ENCODE measurements around the gene POLH.

The POLH gene

DNA sequence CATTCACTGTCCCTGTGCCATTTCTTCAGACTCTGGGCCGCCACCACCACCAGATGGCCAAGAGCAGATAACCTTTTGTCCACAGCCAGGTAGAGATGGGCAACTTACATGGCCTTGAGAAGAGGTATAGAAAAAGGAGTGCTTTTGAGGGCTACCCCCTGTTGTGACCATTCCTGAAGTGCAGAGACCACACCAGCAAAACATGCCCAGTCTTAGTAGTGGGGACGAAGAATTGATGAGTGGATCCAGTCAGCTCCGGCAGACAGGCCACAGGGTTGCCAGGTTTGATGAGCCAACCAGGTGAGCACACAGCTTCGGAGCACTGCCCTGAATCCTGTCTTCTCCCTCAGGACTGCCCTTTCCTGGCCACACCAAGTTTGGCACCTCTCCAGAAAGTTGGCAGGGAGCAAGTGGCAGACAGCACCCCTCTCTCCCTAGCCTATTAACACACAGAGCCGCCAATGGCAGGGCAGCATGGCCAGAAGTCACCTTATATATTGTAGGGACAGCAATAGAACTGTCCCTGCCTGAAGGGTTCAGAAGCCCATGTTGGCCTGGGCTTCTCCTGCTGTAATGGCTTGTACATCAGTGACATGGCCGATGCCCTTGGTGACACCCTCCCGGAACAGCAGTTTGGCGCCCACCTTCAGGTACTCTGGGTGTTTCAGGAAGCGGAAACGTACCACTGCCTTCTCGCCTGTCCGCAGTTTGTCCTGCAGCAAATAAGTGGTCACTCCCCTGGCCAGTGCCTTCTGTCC, 45.3 kb downstream of the POLH start:
- no peak overlapping the region for H3K27ac ChIP-seq (ENCODE audit: insufficient read depth, low read depth, low read length, poor library complexity, severe bottlenecking)
- 95 to 97% methylated on average over 12 of the region's 12 CpGs for WGBS, 2 experiments
- H3K27me3 ChIP-seq (ENCODE audit: control insufficient read depth, insufficient read depth, low read length, poor library complexity, severe bottlenecking), result no peaks in the 10 kb centered on the region
- H3K36me3 ChIP-seq (ENCODE audit: control insufficient read depth, insufficient read depth, low read length), result peaks cover 55% of the 10 kb centered on the region
- H3K4me1 ChIP-seq (ENCODE audit: control insufficient read depth, insufficient read depth, low read length), result no peaks in the 10 kb centered on the region
- H3K4me3 ChIP-seq (ENCODE audit: insufficient read depth, low read depth, low read length), result no peak overlapping the region
- no peaks in the 10 kb centered on the region for H3K9me3 ChIP-seq (ENCODE audit: control insufficient read depth, low read length)

DNA sequence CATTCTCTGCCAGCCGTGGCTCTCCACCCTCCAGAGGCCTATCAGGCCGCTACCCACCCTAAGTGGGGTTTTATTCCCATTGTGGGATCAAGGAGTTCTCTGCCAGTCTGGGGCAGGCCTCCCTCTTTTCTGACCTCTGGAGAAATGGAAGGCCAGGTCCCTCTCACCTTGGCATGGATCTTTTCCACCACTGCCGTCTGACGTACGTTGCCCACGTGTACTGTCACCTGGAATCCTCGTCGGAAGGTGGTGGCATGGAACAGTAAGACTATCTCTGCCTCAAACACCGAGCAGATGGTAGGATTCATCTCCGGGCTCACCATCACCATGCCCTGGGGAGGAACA, 45.8 kb downstream of the POLH start:
- H3K4me1 ChIP-seq (ENCODE audit: control insufficient read depth, insufficient read depth, low read length), result no peaks in the 10 kb centered on the region
- peaks cover 56% of the 10 kb centered on the region for H3K36me3 ChIP-seq (ENCODE audit: control insufficient read depth, insufficient read depth, low read length)
- H3K27me3 ChIP-seq (ENCODE audit: control insufficient read depth, insufficient read depth, low read length, poor library complexity, severe bottlenecking), result no peaks in the 10 kb centered on the region
- WGBS, 2 experiments, result 95% methylated on average over 10 of the region's 10 CpGs
- no peaks in the 10 kb centered on the region for H3K9me3 ChIP-seq (ENCODE audit: control insufficient read depth, low read length)
- no peak overlapping the region for H3K4me3 ChIP-seq (ENCODE audit: insufficient read depth, low read depth, low read length)
- H3K27ac ChIP-seq (ENCODE audit: insufficient read depth, low read depth, low read length, poor library complexity, severe bottlenecking), result no peak overlapping the region

DNA sequence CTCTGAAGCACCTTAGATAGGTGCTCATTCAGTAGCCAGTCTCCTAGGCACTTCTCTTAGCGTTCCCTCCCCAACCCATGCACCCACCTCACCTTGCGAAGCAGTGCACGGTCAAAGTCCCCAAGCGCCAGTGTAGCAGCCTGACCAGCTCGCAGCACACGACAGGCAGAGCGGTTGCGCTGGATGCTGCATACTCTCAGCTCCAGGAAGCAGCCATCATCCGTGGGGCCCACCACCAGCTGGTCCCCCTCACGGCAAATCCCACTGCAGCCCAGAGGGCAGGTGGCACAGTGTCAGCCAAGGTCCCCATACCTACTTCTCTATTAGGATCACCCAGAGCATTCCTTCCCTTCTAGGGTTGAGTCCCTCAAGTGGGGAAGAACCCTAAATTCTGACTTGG, 46.6 kb downstream of the POLH start:
- Histone ChIP-seq H3K4me1 (ENCODE audit: control insufficient read depth, insufficient read depth, low read length) (peaks cover 3% of the 10 kb centered on the region), H3K27ac (ENCODE audit: insufficient read depth, low read depth, low read length, poor library complexity, severe bottlenecking) (no peak overlapping the region), H3K9me3 (ENCODE audit: control insufficient read depth, low read length) (no peaks in the 10 kb centered on the region), H3K27me3 (ENCODE audit: control insufficient read depth, insufficient read depth, low read length, poor library complexity, severe bottlenecking) (no peaks in the 10 kb centered on the region), H3K36me3 (ENCODE audit: control insufficient read depth, insufficient read depth, low read length) (peaks cover 56% of the 10 kb centered on the region), H3K4me3 (ENCODE audit: insufficient read depth, low read depth, low read length) (no peak overlapping the region)
- 95 to 96% methylated on average over 10 of the region's 10 CpGs for WGBS, 2 experiments

DNA sequence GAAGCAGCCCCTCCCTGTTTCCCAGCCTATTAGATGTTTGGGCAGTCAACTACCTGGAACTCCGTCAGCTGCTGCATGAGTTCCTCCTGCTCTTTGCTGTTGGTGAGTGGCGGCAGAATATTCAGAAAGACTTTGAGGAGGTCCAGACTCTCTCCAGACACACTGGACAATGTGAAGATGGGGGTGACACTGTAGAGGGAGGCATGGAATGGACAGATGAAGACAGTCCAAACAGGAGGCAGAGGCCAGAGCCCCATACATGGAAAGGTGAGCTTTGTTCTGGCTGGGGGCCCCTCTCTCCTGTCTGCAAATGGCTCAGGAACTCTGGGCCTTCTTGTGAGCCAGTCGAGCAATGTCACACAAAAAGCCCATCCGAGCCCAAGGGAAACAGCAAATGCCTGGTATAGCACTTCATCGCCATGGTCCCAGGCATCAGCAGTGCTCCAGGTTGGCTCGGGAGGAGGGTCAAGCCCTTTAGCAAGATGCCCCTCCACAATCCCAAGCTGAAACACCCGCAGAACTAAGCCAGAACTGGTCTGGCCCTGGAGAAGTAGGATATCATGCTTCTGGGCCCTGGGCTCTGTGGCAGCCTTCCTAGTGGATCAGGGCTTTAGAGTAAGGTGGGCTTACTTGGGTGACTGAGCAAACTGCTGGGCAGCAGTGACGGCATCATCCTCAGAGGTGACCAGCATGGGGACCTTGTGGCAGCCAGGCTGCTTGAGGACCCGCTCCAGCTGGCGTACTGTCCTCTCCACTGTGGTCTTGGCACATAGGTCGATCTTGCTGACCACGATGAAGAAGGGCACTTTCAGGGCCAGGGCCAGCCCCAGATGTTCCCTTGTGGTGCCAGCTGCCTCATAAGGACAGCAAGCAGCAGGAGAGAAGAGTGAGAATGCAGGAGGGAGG, 48.1 kb downstream of the POLH start:
- Histone ChIP-seq H3K27ac (ENCODE audit: insufficient read depth, low read depth, low read length, poor library complexity, severe bottlenecking) (no peak overlapping the region), H3K4me1 (ENCODE audit: control insufficient read depth, insufficient read depth, low read length) (peaks cover 6% of the 10 kb centered on the region), H3K4me3 (ENCODE audit: insufficient read depth, low read depth, low read length) (no peak overlapping the region), H3K9me3 (ENCODE audit: control insufficient read depth, low read length) (no peaks in the 10 kb centered on the region), H3K27me3 (ENCODE audit: control insufficient read depth, insufficient read depth, low read length, poor library complexity, severe bottlenecking) (no peaks in the 10 kb centered on the region), H3K36me3 (ENCODE audit: control insufficient read depth, insufficient read depth, low read length) (peaks cover 56% of the 10 kb centered on the region)
- 95% methylated on average over 12 of the region's 12 CpGs for WGBS, 2 experiments

DNA sequence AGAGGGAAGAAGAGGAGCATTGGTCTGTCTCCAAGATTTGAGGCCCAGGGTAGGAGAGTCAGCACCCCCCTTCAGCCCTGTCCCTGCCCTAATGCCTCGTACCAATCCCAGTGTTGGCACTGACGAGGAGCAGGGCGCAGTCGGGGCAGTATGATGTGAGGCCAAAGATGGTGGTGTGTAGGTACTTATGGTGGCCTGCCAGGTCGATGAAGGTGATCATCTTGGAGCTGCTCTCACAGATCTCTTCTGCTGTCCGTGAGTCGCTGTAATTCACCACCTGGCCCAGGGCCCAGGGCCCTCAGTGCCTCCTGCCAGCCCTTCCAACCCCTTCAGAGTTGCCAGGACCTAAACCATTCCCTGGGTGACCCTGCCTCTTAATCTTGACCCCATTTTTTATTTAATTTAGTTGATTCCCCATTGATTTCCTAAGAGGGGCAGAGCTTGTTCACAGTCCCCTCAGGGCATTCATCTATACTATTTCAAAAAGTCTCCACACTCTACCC, 48.9 kb downstream of the POLH start:
- no peaks in the 10 kb centered on the region for H3K27me3 ChIP-seq (ENCODE audit: control insufficient read depth, insufficient read depth, low read length, poor library complexity, severe bottlenecking)
- WGBS, 2 experiments, result 96 to 97% methylated on average over 7 of the region's 7 CpGs
- H3K4me3 ChIP-seq (ENCODE audit: insufficient read depth, low read depth, low read length), result no peak overlapping the region
- no peaks in the 10 kb centered on the region for H3K9me3 ChIP-seq (ENCODE audit: control insufficient read depth, low read length)
- H3K27ac ChIP-seq (ENCODE audit: insufficient read depth, low read depth, low read length, poor library complexity, severe bottlenecking), result no peak overlapping the region
- peaks cover 56% of the 10 kb centered on the region for H3K36me3 ChIP-seq (ENCODE audit: control insufficient read depth, insufficient read depth, low read length)
- peaks cover 6% of the 10 kb centered on the region for H3K4me1 ChIP-seq (ENCODE audit: control insufficient read depth, insufficient read depth, low read length)

DNA sequence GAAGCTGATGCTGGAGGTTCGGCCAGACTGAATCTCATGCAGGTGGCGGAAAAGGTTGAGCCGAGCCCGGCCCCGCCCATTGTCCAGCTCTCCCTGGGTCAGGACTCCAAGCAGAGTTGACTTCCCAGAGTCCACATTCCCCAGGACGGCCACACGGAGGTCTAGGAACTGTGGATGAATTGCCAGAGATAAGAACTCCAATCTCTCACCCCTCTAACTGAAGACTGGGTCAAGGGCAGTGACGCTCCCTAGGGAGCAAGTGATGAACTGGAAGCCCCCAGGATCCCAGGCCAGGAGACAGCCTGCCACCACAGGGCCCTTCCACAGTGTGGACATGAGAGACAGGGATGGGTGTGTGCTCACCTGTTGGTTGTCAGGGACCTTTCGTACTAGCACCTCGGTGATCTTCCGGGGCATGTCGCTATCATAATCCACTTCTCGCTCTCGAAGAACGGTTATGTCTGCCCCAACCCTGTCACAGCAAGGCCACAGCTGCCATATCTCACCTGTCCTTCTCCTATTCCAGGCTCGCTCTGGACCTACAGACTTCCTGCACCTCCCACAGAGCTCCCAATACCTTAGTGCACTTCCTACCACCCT, 49.5 kb downstream of the POLH start:
- H3K27me3 ChIP-seq (ENCODE audit: control insufficient read depth, insufficient read depth, low read length, poor library complexity, severe bottlenecking), result no peaks in the 10 kb centered on the region
- no peak overlapping the region for H3K27ac ChIP-seq (ENCODE audit: insufficient read depth, low read depth, low read length, poor library complexity, severe bottlenecking)
- peaks cover 6% of the 10 kb centered on the region for H3K4me1 ChIP-seq (ENCODE audit: control insufficient read depth, insufficient read depth, low read length)
- 96 to 97% methylated on average over 16 of the region's 16 CpGs for WGBS, 2 experiments
- H3K9me3 ChIP-seq (ENCODE audit: control insufficient read depth, low read length), result no peaks in the 10 kb centered on the region
- H3K36me3 ChIP-seq (ENCODE audit: control insufficient read depth, insufficient read depth, low read length), result peaks cover 56% of the 10 kb centered on the region
- no peak overlapping the region for H3K4me3 ChIP-seq (ENCODE audit: insufficient read depth, low read depth, low read length)

DNA sequence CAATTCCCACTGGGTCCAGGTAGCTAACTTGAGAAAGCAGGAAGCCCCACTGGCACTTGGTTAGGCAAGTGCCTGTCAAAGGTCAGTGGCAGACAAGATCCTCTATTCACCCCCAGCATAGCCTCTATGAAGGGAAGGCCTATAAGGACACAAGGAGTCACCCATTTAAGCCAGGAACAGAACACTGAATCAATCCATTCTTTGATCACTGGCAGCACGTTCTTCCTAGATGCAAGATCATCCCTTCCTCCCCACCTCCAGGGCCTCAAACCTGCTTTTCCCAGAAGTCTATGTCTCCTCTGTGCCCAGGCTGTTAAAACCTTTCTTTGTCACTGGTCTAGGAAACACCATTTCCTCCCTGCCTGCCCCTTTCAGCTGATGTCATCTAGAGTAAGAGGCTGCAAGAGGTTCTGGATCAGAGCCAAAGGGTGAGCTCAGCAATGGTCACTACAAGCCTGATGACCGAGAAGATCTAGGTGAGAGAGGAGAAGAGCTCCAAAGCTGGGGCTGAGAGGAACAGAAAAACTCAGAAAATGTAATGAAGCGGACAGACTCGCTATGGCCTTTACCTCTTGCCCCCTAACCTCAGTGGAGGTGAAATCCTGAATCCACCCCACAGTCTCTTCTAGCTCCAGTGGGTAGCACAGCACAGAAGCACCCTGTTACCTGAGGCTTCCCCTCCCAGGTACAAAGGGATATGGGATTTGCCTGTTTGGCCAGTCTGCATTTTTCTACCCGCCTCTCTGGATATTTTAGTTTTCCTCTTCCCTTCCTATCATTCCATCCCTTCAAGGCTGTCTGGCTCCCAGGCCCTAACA, 51.2 kb downstream of the POLH start:
- peaks cover 39% of the 10 kb centered on the region for H3K36me3 ChIP-seq (ENCODE audit: control insufficient read depth, insufficient read depth, low read length)
- no peak overlapping the region for H3K4me3 ChIP-seq (ENCODE audit: insufficient read depth, low read depth, low read length)
- 91 to 96% methylated on average over 5 of the region's 5 CpGs for WGBS, 2 experiments

DNA sequence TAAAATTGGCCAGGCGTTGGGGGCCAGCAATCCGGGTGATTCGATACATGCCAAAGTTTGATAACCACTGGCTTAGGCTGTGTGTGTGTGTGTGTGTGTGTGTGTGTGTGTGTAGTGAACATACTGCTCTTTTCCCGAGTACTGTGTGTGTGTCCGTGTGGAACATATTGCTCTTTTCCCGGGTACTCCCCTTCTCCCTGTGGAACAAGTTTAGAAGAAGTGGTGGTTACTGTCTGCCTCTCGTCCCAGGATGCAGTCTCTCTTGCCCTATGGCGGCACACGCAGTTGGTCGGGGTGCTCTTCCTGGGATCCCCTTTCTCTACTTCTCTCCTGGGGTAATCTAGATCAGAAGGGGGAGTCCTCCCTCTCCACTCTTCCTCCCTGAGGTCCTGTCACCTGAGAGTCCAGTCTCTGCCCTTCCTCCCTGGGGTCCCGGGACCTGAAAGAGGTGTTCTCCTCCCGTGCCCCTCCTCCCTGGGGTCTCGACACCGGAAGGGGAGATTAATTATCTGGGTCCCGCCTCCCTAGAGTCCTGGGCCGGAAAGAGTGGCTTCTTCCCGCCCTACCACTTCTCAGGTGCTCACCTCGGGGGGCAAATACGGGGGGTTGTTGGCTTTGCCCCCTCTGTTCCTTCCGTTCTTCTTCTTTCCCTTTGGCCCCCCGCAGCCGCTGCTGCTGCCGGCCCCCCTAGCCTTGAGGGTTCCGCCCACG, 52.6 kb downstream of the POLH start:
- Histone ChIP-seq H3K4me3 (ENCODE audit: insufficient read depth, low read depth, low read length) (peak overlapping the region; percentile 93), H3K4me1 (ENCODE audit: control insufficient read depth, insufficient read depth, low read length) (peaks cover 6% of the 10 kb centered on the region), H3K36me3 (ENCODE audit: control insufficient read depth, insufficient read depth, low read length) (peaks cover 28% of the 10 kb centered on the region), H3K9me3 (ENCODE audit: control insufficient read depth, low read length) (no peaks in the 10 kb centered on the region), H3K27me3 (ENCODE audit: control insufficient read depth, insufficient read depth, low read length, poor library complexity, severe bottlenecking) (no peaks in the 10 kb centered on the region), H3K27ac (ENCODE audit: insufficient read depth, low read depth, low read length, poor library complexity, severe bottlenecking) (peak overlapping the region; percentile 69)
- 12 to 14% methylated on average over 25 of the region's 25 CpGs for WGBS, 2 experiments

More for the DNA sequence above, 51.2 kb downstream of the POLH start:
- H3K9me3 ChIP-seq (ENCODE audit: control insufficient read depth, low read length), result no peaks in the 10 kb centered on the region
- no peaks in the 10 kb centered on the region for H3K27me3 ChIP-seq (ENCODE audit: control insufficient read depth, insufficient read depth, low read length, poor library complexity, severe bottlenecking)
- no peak overlapping the region for H3K27ac ChIP-seq (ENCODE audit: insufficient read depth, low read depth, low read length, poor library complexity, severe bottlenecking)
- H3K4me1 ChIP-seq (ENCODE audit: control insufficient read depth, insufficient read depth, low read length), result peaks cover 6% of the 10 kb centered on the region

DNA sequence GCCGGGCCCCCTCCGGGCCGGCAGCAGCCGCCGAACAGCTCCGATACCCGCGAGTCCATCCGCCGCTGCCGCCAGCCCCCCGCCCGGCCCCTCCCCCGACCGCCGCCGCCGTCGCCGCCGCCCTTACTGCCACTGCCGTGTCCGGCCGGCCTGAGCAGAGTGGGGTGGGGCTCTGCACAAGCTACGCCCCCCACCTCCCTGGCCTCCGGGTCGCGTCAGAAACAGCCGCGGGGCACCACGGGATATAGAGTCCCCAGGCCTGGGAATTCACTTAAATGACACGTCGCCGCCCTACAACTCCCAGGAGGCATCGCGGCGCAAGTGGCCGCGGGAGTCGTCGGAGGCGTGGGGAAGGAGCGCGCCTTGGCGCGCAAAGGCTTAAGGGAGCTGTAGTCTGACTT, 53.1 kb downstream of the POLH start, which contains the start of gene GTPBP2:
TSS of gene GTPBP2 (minus strand) at position 161 of the 401 bp plus-strand sequence. CDS start at position 59, 102 bp downstream.
- WGBS, 2 experiments, result 0% methylated on average over 46 of the region's 46 CpGs
- H3K4me3 ChIP-seq (ENCODE audit: insufficient read depth, low read depth, low read length), result peak within 1 kb of the TSS; percentile 93

More for the DNA sequence above, 53.1 kb downstream of the POLH start, which contains the start of gene GTPBP2:
- Histone ChIP-seq H3K9me3 (ENCODE audit: control insufficient read depth, low read length) (no peaks in the 10 kb centered on the region), H3K4me1 (ENCODE audit: control insufficient read depth, insufficient read depth, low read length) (peaks cover 6% of the 10 kb centered on the region), H3K27ac (ENCODE audit: insufficient read depth, low read depth, low read length, poor library complexity, severe bottlenecking) (peak within 1 kb of the TSS; percentile 97), H3K36me3 (ENCODE audit: control insufficient read depth, insufficient read depth, low read length) (peaks cover 22% of the 10 kb centered on the region), H3K27me3 (ENCODE audit: control insufficient read depth, insufficient read depth, low read length, poor library complexity, severe bottlenecking) (no peaks in the 10 kb centered on the region)

Measured in ectodermal cell (in vitro differentiated cells).